Smooth muscle cell (in vitro differentiated cells): Measurements from ENCODE around the gene R3HCC1L. TPM values are rescaled to one million over a fixed set of nuclear protein-coding genes. Genes with fewer than 3 reads are reported as not detected.

Source experiments
- DNase-seq: peaks from one replicate; lab custom pipeline; 2025; ENCODE audit not compliant: unreplicated experiment; lab: John Stamatoyannopoulos, UW
- H2AFZ ChIP-seq: fragments of 200-600 bp; sonication (generic); 2 replicates; pipeline ENCODE4 v1.6.0; 2016; ENCODE audit warnings: antibody characterized with exemption, low read depth, mild to moderate bottlenecking
- H3F3A ChIP-seq: fragments of 200-600 bp; sonication (generic); 2 replicates; pipeline ENCODE4 v1.6.0; 2017; ENCODE audit warnings: antibody characterized with exemption, low read depth
- H3K27ac ChIP-seq: fragments of 200-600 bp; sonication (generic); 2 replicates; pipeline ENCODE4 v1.5.1; 2016; ENCODE audit warnings: low read depth, mild to moderate bottlenecking
- H3K27me3 ChIP-seq: fragments of 200-600 bp; sonication (generic); 2 replicates; pipeline ENCODE4 v1.6.1; 2016; ENCODE audit warnings: low read depth, mild to moderate bottlenecking
- H3K36me3 ChIP-seq: fragments of 200-600 bp; sonication (generic); 2 replicates; pipeline ENCODE4 v1.5.1; 2016; ENCODE audit warnings: low read depth
- H3K4me1 ChIP-seq: fragments of 200-600 bp; sonication (generic); 2 replicates; pipeline ENCODE4 v1.5.1; 2016; ENCODE audit warnings: low read depth
- H3K4me2 ChIP-seq: fragments of 200-600 bp; sonication (generic); 2 replicates; pipeline ENCODE4 v1.6.0; 2016; ENCODE audit warnings: mild to moderate bottlenecking
- H3K4me3 ChIP-seq: fragments of 200-600 bp; sonication (generic); 2 replicates; pipeline ENCODE4 v1.5.1; 2016; ENCODE audit warnings: mild to moderate bottlenecking
- H3K79me2 ChIP-seq: fragments of 200-600 bp; sonication (generic); 2 replicates; pipeline ENCODE4 v1.6.0; 2016; ENCODE audit warnings: low read depth, mild to moderate bottlenecking
- H3K9ac ChIP-seq: fragments of 200-600 bp; sonication (generic); 2 replicates; pipeline ENCODE4 v1.6.0; 2016; ENCODE audit warnings: low read depth
- H3K9me3 ChIP-seq: fragments of 200-600 bp; sonication (generic); replicated peaks from 2 replicates; pipeline ENCODE4 v1.5.1; 2016; ENCODE audit warnings: low read depth
- H4K20me1 ChIP-seq: fragments of 200-600 bp; sonication (generic); 2 replicates; pipeline ENCODE4 v1.6.0; 2016; ENCODE audit warnings: low read depth
- CTCF ChIP-seq: fragments of 200-600 bp; sonication (generic); IDR thresholded peaks from 2 replicates; pipeline ENCODE4 v1.5.1; 2017; ENCODE audit warnings: borderline replicate concordance, mild to moderate bottlenecking, antibody characterized with exemption; ENCODE audit not compliant: insufficient read depth, poor library complexity, severe bottlenecking
- WGBS: methylation state at CpG from one replicate; pipeline ENCODE4 v1.1.7; 2016; ENCODE audit warnings: low lambda C conversion rate; 5-methylcytosine and 5-hydroxymethylcytosine counted together
- polyA plus RNA-seq: library from polyadenylated mRNA; unstranded; fragments of >200 nt; fragmentation: Nextera tagmentation; extraction: Ambion mirVana; gene quantifications from 2 replicates; pipeline ENCODE4 v1.2.1, GENCODE V29; 2016
- total RNA-seq: library from RNA; depleted of rRNA; stranded (reverse); fragments of >200 nt; gene quantifications from 2 replicates; pipeline ENCODE4 v1.2.3, GENCODE V29; 2014

The R3HCC1L gene
- total and polyA plus RNA-seq, 2 experiments from 2014 or later: 11.4 to 12.2 TPM

GRCh38 chr10:98255146-98255877 lies 120.9 kb downstream of the R3HCC1L start:
- Histone ChIP-seq H3K79me2 (no peaks in the 10 kb centered on the region), H3K9me3 (no peaks in the 10 kb centered on the region), H3K36me3 (no peaks in the 10 kb centered on the region), H3K27me3 (no peaks in the 10 kb centered on the region), H3K4me1 (no peaks in the 10 kb centered on the region), H3K4me2 (no peak overlapping the region), H3K27ac (no peak overlapping the region), H3K9ac (no peak overlapping the region), H2AFZ (no peak overlapping the region), H3F3A (no peaks in the 10 kb centered on the region), H4K20me1 (no peaks in the 10 kb centered on the region), H3K4me3 (no peak overlapping the region)
- DNase-seq: no peak
- WGBS: 93% methylated on average over 17 of the region's 17 CpGs
- no peak for TF ChIP-seq CTCF

- no peaks in the 10 kb centered on the region for H3K79me2 ChIP-seq
- TF ChIP-seq CTCF: no peak
- no peak overlapping the region for H3K27ac ChIP-seq
- H3K9ac ChIP-seq: no peak overlapping the region
- H3K4me1 ChIP-seq: no peaks in the 10 kb centered on the region
- DNase-seq: no peak
- no peaks in the 10 kb centered on the region for H3K36me3 ChIP-seq
- H3K4me3 ChIP-seq: no peak overlapping the region
- no peaks in the 10 kb centered on the region for H3F3A ChIP-seq
- no peaks in the 10 kb centered on the region for H3K27me3 ChIP-seq
- 97% methylated on average over 11 of the region's 11 CpGs for WGBS
- no peak overlapping the region for H2AFZ ChIP-seq
- no peaks in the 10 kb centered on the region for H4K20me1 ChIP-seq
- H3K4me2 ChIP-seq: no peak overlapping the region
- no peaks in the 10 kb centered on the region for H3K9me3 ChIP-seq
Observed at GRCh38 chr10:98256692-98257091, 122.2 kb downstream of the R3HCC1L start.

GRCh38 chr10:98257198-98257597 lies 122.7 kb downstream of the R3HCC1L start:
- no peak overlapping the region for H3K4me3 ChIP-seq
- no peak for DNase-seq
- no peak overlapping the region for H3K27ac ChIP-seq
- H3K27me3 ChIP-seq: no peaks in the 10 kb centered on the region
- H3K79me2 ChIP-seq: no peaks in the 10 kb centered on the region
- WGBS: 97% methylated on average over 12 of the region's 12 CpGs
- H3K9ac ChIP-seq: no peak overlapping the region
- H3K4me1 ChIP-seq: no peaks in the 10 kb centered on the region
- no peaks in the 10 kb centered on the region for H3K9me3 ChIP-seq
- no peak overlapping the region for H3K4me2 ChIP-seq
- H4K20me1 ChIP-seq: no peaks in the 10 kb centered on the region
- no peaks in the 10 kb centered on the region for H3F3A ChIP-seq
- H2AFZ ChIP-seq: no peak overlapping the region
- H3K36me3 ChIP-seq: no peaks in the 10 kb centered on the region
- no peak for TF ChIP-seq CTCF

GRCh38 chr10:98257961-98258360 lies 123.5 kb downstream of the R3HCC1L start:
- H3K4me1 ChIP-seq: no peaks in the 10 kb centered on the region
- no peaks in the 10 kb centered on the region for H3F3A ChIP-seq
- DNase-seq: no peak
- H3K27ac ChIP-seq: no peak overlapping the region
- H3K36me3 ChIP-seq: no peaks in the 10 kb centered on the region
- no peaks in the 10 kb centered on the region for H3K27me3 ChIP-seq
- TF ChIP-seq CTCF: no peak
- no peak overlapping the region for H3K9ac ChIP-seq
- H3K4me3 ChIP-seq: no peak overlapping the region
- 98% methylated on average over 16 of the region's 16 CpGs for WGBS
- H2AFZ ChIP-seq: no peak overlapping the region
- H3K4me2 ChIP-seq: no peak overlapping the region
- H3K9me3 ChIP-seq: no peaks in the 10 kb centered on the region
- no peaks in the 10 kb centered on the region for H3K79me2 ChIP-seq
- no peaks in the 10 kb centered on the region for H4K20me1 ChIP-seq
